SJSA1 (cell line): Measurements from ENCODE around the gene CDH2. TPM values are rescaled to one million over a fixed set of nuclear protein-coding genes. Genes with fewer than 3 reads are reported as not detected.
"Not testable (repeated sequence)": the region's sequence is repeated elsewhere in the genome, so short reads cannot be mapped to it uniquely, and the experiment has no call there.

Experiments
- DNase-seq, 2 experiments: peaks; one replicate each; pipeline ENCODE4 v3.0.0-alpha.2; 2015 to 2020; ENCODE audit warnings: low spot score in 2 of 2, low read depth in 1 of 2
- H3K27ac ChIP-seq: fragments of 250-450 bp; sonication (Bioruptor Pico); 2 replicates; pipeline ENCODE4 v1.5.1; 2020; ENCODE audit warnings: mild to moderate bottlenecking, moderate library complexity
- H3K27me3 ChIP-seq: fragments of 250-450 bp; sonication (Bioruptor Pico); replicated peaks from 2 replicates; pipeline ENCODE4 v1.5.1; 2020; ENCODE audit warnings: mild to moderate bottlenecking, moderate library complexity
- H3K36me3 ChIP-seq: fragments of 250-450 bp; sonication (Bioruptor Pico); 2 replicates; pipeline ENCODE4 v1.5.1; 2020; ENCODE audit warnings: mild to moderate bottlenecking
- H3K4me1 ChIP-seq: fragments of 250-450 bp; sonication (Bioruptor Pico); replicated peaks from 2 replicates; pipeline ENCODE4 v1.6.1; 2021; ENCODE audit warnings: mild to moderate bottlenecking
- H3K4me3 ChIP-seq: fragments of 250-450 bp; sonication (Bioruptor Pico); 2 replicates; pipeline ENCODE4 v1.5.1; 2020; ENCODE audit warnings: mild to moderate bottlenecking
- H3K9me3 ChIP-seq: fragments of 250-450 bp; sonication (Bioruptor Pico); replicated peaks from 2 replicates; pipeline ENCODE4 v1.5.1; 2020; ENCODE audit warnings: mild to moderate bottlenecking
- total RNA-seq: library from RNA; depleted of rRNA; stranded (reverse); fragments of >200 nt; shearing (Covaris generic); gene quantifications from 2 replicates; pipeline ENCODE4 v1.2.3, GENCODE V29; 2014

The CDH2 gene
- total RNA-seq, 1 experiment from 2014 or later: 75.7 TPM

- no peak for DNase-seq
- H3K27ac ChIP-seq: no peak overlapping the region
- no peaks in the 10 kb centered on the region for H3K27me3 ChIP-seq
- peaks cover 19% of the 10 kb centered on the region for H3K36me3 ChIP-seq
- H3K9me3 ChIP-seq: no peaks in the 10 kb centered on the region
- H3K4me3 ChIP-seq: no peak overlapping the region
- H3K4me1 ChIP-seq: peaks cover 5% of the 10 kb centered on the region
Observed at GRCh38 chr18:27950648-27951228, 226.2 kb downstream of the CDH2 start.

DNA sequence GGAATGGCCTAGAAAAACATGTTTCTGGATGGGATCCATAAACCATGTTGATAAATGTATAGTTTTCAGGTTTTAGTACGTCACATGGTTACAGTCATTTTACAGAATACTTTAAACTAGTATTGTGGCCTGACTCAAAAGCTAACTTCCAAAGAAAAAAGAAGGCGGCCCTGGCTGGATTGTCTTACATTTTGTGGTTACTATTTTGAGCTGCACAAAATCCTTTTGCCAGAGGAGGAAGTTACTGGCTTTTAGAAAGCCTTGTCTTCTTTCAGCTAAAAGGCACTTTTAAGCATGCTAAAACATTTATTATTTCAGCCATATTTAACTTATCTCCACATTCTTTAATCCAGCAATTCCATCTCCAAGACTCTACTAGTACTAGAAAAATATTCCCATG is 227.9 kb downstream of the CDH2 start:
- Histone ChIP-seq H3K4me1 (peaks cover 5% of the 10 kb centered on the region), H3K27ac (no peak overlapping the region), H3K36me3 (peaks cover 12% of the 10 kb centered on the region), H3K4me3 (no peak overlapping the region), H3K27me3 (no peaks in the 10 kb centered on the region), H3K9me3 (no peaks in the 10 kb centered on the region)
- no peak for DNase-seq

DNA sequence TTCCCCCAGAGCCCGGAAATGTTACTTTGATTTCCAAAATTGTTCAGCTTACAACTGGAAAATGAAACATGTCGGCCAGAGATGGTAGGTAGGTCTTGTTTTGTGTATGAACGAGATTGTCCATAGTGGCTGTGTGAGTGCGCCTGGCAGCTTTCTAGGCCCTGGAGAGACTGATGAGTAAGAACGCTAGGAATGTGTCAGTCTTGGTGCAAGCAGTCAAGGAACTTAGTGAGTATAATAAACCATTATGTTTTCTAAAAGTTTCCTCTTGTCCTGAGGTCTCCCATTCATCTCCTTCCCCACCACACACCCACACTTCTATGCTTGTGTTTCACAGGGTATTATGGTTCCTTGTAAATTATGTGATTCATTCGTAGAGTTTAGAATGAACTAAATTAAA is 234.2 kb downstream of the CDH2 start:
- H3K4me3 ChIP-seq: no peak overlapping the region
- H3K27me3 ChIP-seq: no peaks in the 10 kb centered on the region
- H3K27ac ChIP-seq: peak overlapping the region; percentile 44
- DNase-seq: peak; percentile 61 to 64
- no peaks in the 10 kb centered on the region for H3K9me3 ChIP-seq
- H3K36me3 ChIP-seq: no peaks in the 10 kb centered on the region
- H3K4me1 ChIP-seq: peaks cover 13% of the 10 kb centered on the region

DNA sequence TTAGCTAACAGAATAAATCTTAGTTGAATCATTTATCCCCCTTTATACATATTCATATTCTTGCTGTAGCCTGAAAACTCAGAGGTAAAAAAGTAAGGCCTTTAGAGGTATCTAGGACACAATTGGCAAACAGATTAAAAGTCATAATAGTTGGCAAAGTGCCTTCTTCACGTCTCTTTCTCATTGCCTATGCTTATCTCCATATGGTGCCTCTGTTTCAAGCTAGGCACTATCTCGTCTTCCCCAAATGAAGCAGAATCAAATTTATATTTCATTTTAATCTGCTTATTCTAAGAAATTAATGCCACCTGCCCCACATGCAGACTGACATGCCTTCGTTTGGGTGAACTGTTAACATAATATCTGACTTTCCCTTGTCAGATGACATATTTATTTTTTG is 245.4 kb downstream of the CDH2 start:
- no peaks in the 10 kb centered on the region for H3K4me1 ChIP-seq
- H3K9me3 ChIP-seq: no peaks in the 10 kb centered on the region
- no peak for DNase-seq
- H3K27me3 ChIP-seq: no peaks in the 10 kb centered on the region
- H3K4me3 ChIP-seq: no peak overlapping the region
- H3K27ac ChIP-seq: no peak overlapping the region
- no peaks in the 10 kb centered on the region for H3K36me3 ChIP-seq

DNA sequence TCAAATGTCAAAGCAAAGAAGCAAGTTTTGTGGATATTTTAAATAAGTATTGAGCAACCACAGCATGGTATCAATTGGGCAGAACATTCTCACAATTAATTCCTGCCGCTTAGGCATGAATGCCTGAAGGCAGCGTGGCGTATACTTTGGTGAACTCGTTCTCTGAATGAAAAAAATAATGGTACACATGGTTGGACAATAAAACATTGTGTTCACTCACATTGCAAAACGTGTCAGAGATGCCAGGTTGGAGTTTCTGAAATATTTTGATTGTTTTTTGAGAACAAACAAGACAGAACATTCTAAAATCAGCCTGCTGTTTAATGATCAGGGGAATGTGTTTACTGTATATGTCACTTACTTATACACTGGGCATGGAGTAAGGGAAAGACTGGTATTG is 254.2 kb downstream of the CDH2 start:
- no peaks in the 10 kb centered on the region for H3K36me3 ChIP-seq
- peak overlapping the region; percentile 88 for H3K27ac ChIP-seq
- H3K4me3 ChIP-seq: no peak overlapping the region
- peaks cover 25% of the 10 kb centered on the region for H3K4me1 ChIP-seq
- H3K9me3 ChIP-seq: no peaks in the 10 kb centered on the region
- no peaks in the 10 kb centered on the region for H3K27me3 ChIP-seq
- DNase-seq: no peak

GRCh38 chr18:27921904-27922751 is 254.8 kb downstream of the CDH2 start:
- Histone ChIP-seq H3K9me3 (no peaks in the 10 kb centered on the region), H3K27ac (peak overlapping the region; percentile 88), H3K27me3 (no peaks in the 10 kb centered on the region), H3K4me1 (peaks cover 25% of the 10 kb centered on the region), H3K36me3 (no peaks in the 10 kb centered on the region), H3K4me3 (peak overlapping the region; percentile 35)
- peak; percentile 86 to 89 for DNase-seq

- peak overlapping the region; percentile 35 for H3K4me3 ChIP-seq
Observed at GRCh38 chr18:27921392-27921791, 255.5 kb downstream of the CDH2 start.

GRCh38 chr18:27920836-27921235 is 256.1 kb downstream of the CDH2 start:
- Histone ChIP-seq H3K27me3 (no peaks in the 10 kb centered on the region), H3K9me3 (no peaks in the 10 kb centered on the region), H3K4me3 (no peak overlapping the region), H3K4me1 (peaks cover 25% of the 10 kb centered on the region), H3K27ac (peak overlapping the region; percentile 88), H3K36me3 (no peaks in the 10 kb centered on the region)
- no peak for DNase-seq

More at GRCh38 chr18:27921392-27921791, 255.5 kb downstream of the CDH2 start:
- Histone ChIP-seq H3K36me3 (no peaks in the 10 kb centered on the region), H3K27ac (peak overlapping the region; percentile 88), H3K9me3 (no peaks in the 10 kb centered on the region), H3K4me1 (peaks cover 25% of the 10 kb centered on the region), H3K27me3 (no peaks in the 10 kb centered on the region)
- DNase-seq: no peak

DNA sequence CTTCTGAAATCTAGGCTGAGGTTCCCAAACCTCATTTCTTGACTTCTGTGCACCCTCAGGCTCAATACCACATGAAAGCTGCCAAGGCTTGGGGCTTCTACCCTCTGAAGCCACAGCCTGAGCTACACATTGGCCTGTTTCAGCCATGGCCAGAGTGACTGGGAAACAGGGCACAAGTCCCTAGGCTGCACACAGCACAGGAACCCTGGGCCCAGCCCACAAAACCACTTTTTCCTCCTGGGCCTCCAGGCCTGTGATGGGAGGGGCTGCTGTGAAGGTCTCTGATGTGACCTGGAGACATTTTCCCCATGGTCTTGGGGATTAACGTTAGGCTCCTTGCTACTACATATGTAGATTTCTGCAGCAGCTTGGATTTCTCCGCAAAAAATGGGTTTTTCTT is 270.7 kb downstream of the CDH2 start:
- peaks cover 11% of the 10 kb centered on the region for H3K4me1 ChIP-seq
- H3K27ac ChIP-seq, H3K36me3 ChIP-seq, H3K27me3 ChIP-seq, H3K4me3 ChIP-seq, DNase-seq: not testable (repeated sequence)
- peaks cover 10% of the 10 kb centered on the region for H3K9me3 ChIP-seq

- H3K9me3 ChIP-seq: peaks cover 4% of the 10 kb centered on the region
- H3K27ac ChIP-seq: no peak overlapping the region
- H3K4me1 ChIP-seq: peaks cover 33% of the 10 kb centered on the region
- H3K4me3 ChIP-seq: no peak overlapping the region
- no peaks in the 10 kb centered on the region for H3K27me3 ChIP-seq
- no peak for DNase-seq
- no peaks in the 10 kb centered on the region for H3K36me3 ChIP-seq
Observed at GRCh38 chr18:27903906-27904305, 273.0 kb downstream of the CDH2 start.

GRCh38 chr18:27901424-27902226 is 275.3 kb downstream of the CDH2 start:
- H3K27me3 ChIP-seq: no peaks in the 10 kb centered on the region
- DNase-seq: peak in 1 of 2 experiments; percentile 31
- no peak overlapping the region for H3K27ac ChIP-seq
- H3K4me1 ChIP-seq: peaks cover 33% of the 10 kb centered on the region
- no peak overlapping the region for H3K4me3 ChIP-seq
- H3K9me3 ChIP-seq: peaks cover 4% of the 10 kb centered on the region
- no peaks in the 10 kb centered on the region for H3K36me3 ChIP-seq
